PC-3 (cell line): ENCODE data around the gene DHODH. TPM values are rescaled to one million over a fixed set of nuclear protein-coding genes. Genes with fewer than 3 reads are reported as not detected.

ENCODE experiments used
- ATAC-seq: fragments of 200-7000 bp; cut with Tn5 transposase; 2 replicates; pipeline ENCODE4 v1.9.1; 2020; ENCODE audit warnings: mild to moderate bottlenecking, moderate library complexity
- BruUV-seq: library from RNA; stranded (reverse); fragments of 400-500 nt; replicated peaks from 2 replicates; lab custom pipeline; 2021; lab: Mats Ljungman, UMichigan
- CTCF ChIA-PET: fragments of 300-600 bp; sonication (Branson Sonifier 250); formaldehyde crosslinking; loops from one replicate; lab custom pipeline; 2022; ENCODE audit warnings: antibody characterized with exemption; lab: Charles Lee
- POLR2A ChIA-PET: fragments of 300-600 bp; sonication (Branson Sonifier 250); formaldehyde crosslinking; loops from one replicate; lab custom pipeline; 2022; ENCODE audit warnings: antibody characterized with exemption; ENCODE audit not compliant: unreplicated experiment; lab: Charles Lee
- DNase-seq: peaks from one replicate; pipeline ENCODE4 v3.0.0-alpha.2; 2015
- H2AFZ ChIP-seq: fragments of 300-600 bp; sonication (generic); 2 replicates; pipeline ENCODE4 v1.6.0; 2016; ENCODE audit warnings: antibody characterized with exemption, low read length
- H3F3A ChIP-seq: fragments of 300-600 bp; sonication (generic); one replicate; pipeline ENCODE4 v1.6.0; 2017; ENCODE audit warnings: antibody characterized with exemption, low read length, control low read depth, mild to moderate bottlenecking; ENCODE audit not compliant: unreplicated experiment
- H3K27ac ChIP-seq: fragments of 300-600 bp; sonication (generic); 2 replicates; pipeline ENCODE4 v1.5.1; 2016; ENCODE audit warnings: mild to moderate bottlenecking, low read length
- H3K27me3 ChIP-seq: fragments of 300-600 bp; sonication (generic); 2 replicates; pipeline ENCODE4 v1.6.1; 2016; ENCODE audit warnings: low read length, mixed read lengths
- H3K36me3 ChIP-seq: fragments of 300-600 bp; sonication (generic); 2 replicates; pipeline ENCODE4 v1.6.1; 2016; ENCODE audit warnings: low read depth, mixed run types, low read length, mixed read lengths
- H3K4me1 ChIP-seq: fragments of 300-600 bp; sonication (generic); 2 replicates; pipeline ENCODE4 v1.5.1; 2016; ENCODE audit warnings: low read length; ENCODE audit not compliant: insufficient read depth
- H3K4me2 ChIP-seq: fragments of 300-600 bp; sonication (generic); 2 replicates; pipeline ENCODE4 v1.6.0; 2016; ENCODE audit warnings: low read length
- H3K4me3 ChIP-seq: fragments of 300-600 bp; sonication (generic); 2 replicates; pipeline ENCODE4 v1.5.1; 2016; ENCODE audit warnings: mild to moderate bottlenecking, low read length, mixed read lengths
- H3K79me2 ChIP-seq: fragments of 300-600 bp; sonication (generic); 2 replicates; pipeline ENCODE4 v1.6.1; 2017; ENCODE audit warnings: low read length, mixed read lengths
- H3K9ac ChIP-seq: fragments of 300-600 bp; sonication (generic); 2 replicates; pipeline ENCODE4 v1.6.0; 2016; ENCODE audit warnings: mild to moderate bottlenecking, low read length
- H3K9me2 ChIP-seq: fragments of 300-600 bp; sonication (generic); replicated peaks from 2 replicates; pipeline ENCODE4 v1.6.1; 2016; ENCODE audit warnings: mixed run types, low read length, mixed read lengths
- H3K9me3 ChIP-seq: fragments of 300-600 bp; sonication (generic); 2 replicates; pipeline ENCODE4 v1.6.1; 2016; ENCODE audit warnings: low read length, mixed read lengths
- H4K20me1 ChIP-seq: fragments of 300-600 bp; sonication (generic); 2 replicates; pipeline ENCODE4 v1.6.1; 2016; ENCODE audit warnings: low read length, mixed read lengths
- EZH2 ChIP-seq: fragments of 300-600 bp; sonication (generic); IDR thresholded peaks from one replicate; pipeline ENCODE4 v1.6.1; 2017; ENCODE audit warnings: antibody characterized with exemption, mild to moderate bottlenecking, low read length; ENCODE audit not compliant: unreplicated experiment
- EZH2phosphoT487 ChIP-seq: fragments of 300-600 bp; sonication (generic); IDR thresholded peaks from 2 replicates; pipeline ENCODE4 v1.6.1; 2018; ENCODE audit warnings: mild to moderate bottlenecking, antibody characterized with exemption, low read length, borderline replicate concordance
- intact Hi-C: fragments of 100-400 bp; cut with micrococcal nuclease; formaldehyde crosslinking; loops from 2 replicates; pipeline ENCODE4 v1.9.0; 2023
- total RNA-seq: library from RNA; depleted of rRNA; stranded (reverse); fragments of >200 nt; gene quantifications from 2 replicates; pipeline ENCODE4 v1.2.3, GENCODE V29; 2014
- TF ChIP-seq, protein P1 (sequence below): fragments of 300-600 bp; sonication (generic); conservative IDR thresholded peaks from 2 replicates; pipeline ENCODE4 v1.5.1; 2017; ENCODE audit warnings: antibody characterized with exemption, low read depth, mild to moderate bottlenecking, low read length

Gene DHODH
- total RNA-seq, 1 experiment from 2014 or later: 11.1 TPM

DNA sequence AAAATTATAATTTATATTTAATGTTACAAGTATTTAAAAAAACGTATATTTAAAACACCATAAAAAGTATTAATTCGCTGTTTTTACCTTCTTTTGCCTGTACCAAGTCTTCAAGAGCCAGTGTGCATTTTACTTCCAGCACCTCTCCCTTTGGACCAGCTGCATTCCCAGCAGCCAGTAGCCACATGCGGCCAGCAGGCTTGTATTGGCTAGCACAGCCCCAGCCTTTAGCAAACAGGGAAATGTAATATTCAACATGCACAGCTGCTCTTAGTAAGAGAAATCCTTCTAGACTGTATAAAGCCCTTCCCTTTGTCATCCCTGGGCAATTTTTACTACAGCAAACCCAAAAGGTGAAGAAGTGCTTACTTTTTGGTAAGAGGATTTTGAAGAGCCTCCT, 6.6 kb downstream of the DHODH start:
- no TSS peak for BruUV-seq
- no peak overlapping the region for H3K4me3 ChIP-seq
- H3K36me3 ChIP-seq: no peaks in the 10 kb centered on the region
- no peak overlapping the region for H3K4me2 ChIP-seq
- no peak overlapping the region for H2AFZ ChIP-seq
- CTCF ChIA-PET: no interaction called here
- no peak for ATAC-seq
- no peak overlapping the region for H3K27ac ChIP-seq
- H3K9me3 ChIP-seq: no peaks in the 10 kb centered on the region
- DNase-seq: no peak
- H4K20me1 ChIP-seq: no peaks in the 10 kb centered on the region
- TF ChIP-seq, protein P1, sequence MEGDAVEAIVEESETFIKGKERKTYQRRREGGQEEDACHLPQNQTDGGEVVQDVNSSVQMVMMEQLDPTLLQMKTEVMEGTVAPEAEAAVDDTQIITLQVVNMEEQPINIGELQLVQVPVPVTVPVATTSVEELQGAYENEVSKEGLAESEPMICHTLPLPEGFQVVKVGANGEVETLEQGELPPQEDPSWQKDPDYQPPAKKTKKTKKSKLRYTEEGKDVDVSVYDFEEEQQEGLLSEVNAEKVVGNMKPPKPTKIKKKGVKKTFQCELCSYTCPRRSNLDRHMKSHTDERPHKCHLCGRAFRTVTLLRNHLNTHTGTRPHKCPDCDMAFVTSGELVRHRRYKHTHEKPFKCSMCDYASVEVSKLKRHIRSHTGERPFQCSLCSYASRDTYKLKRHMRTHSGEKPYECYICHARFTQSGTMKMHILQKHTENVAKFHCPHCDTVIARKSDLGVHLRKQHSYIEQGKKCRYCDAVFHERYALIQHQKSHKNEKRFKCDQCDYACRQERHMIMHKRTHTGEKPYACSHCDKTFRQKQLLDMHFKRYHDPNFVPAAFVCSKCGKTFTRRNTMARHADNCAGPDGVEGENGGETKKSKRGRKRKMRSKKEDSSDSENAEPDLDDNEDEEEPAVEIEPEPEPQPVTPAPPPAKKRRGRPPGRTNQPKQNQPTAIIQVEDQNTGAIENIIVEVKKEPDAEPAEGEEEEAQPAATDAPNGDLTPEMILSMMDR: no peak
- TF ChIP-seq EZH2 (no peak), EZH2phosphoT487 (no peak)
- H3K9me2 ChIP-seq: no peaks in the 10 kb centered on the region
- H3K9ac ChIP-seq: no peak overlapping the region
- POLR2A ChIA-PET: no interaction called here
- no peaks in the 10 kb centered on the region for H3K4me1 ChIP-seq
- no peaks in the 10 kb centered on the region for H3K27me3 ChIP-seq
- peaks cover 6% of the 10 kb centered on the region for H3K79me2 ChIP-seq
- intact Hi-C loops: no loop called here
- no peaks in the 10 kb centered on the region for H3F3A ChIP-seq

DNA sequence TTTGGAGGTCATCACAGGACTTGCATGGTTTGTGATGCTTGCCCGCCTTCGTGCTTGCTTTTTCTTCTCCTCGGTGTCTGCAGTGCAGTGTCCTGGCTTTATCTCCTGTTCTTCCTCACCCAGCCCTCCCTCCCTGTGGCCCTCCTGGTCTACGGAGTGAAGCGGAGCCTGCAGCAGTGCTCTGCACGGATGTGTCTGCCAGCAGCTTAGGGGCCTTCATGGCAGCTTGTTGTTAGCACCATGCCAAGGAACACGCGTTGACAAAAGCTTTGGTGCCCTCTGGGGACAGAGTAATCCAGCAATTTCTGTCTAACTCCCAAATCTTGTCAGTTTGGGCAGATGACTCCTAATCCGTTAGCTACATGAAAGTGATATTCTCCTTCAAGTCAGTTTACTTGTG, 9.9 kb downstream of the DHODH start:
- H3K79me2 ChIP-seq: no peaks in the 10 kb centered on the region
- H3K27ac ChIP-seq: no peak overlapping the region
- no peak overlapping the region for H3K4me2 ChIP-seq
- no peaks in the 10 kb centered on the region for H3F3A ChIP-seq
- no peaks in the 10 kb centered on the region for H4K20me1 ChIP-seq
- CTCF ChIA-PET: no interaction called here
- no peaks in the 10 kb centered on the region for H3K9me2 ChIP-seq
- H2AFZ ChIP-seq: no peak overlapping the region
- no peaks in the 10 kb centered on the region for H3K27me3 ChIP-seq
- H3K4me1 ChIP-seq: no peaks in the 10 kb centered on the region
- no peak overlapping the region for H3K9ac ChIP-seq
- intact Hi-C loops: no loop called here
- no peak for TF ChIP-seq EZH2
- TF ChIP-seq EZH2phosphoT487: no peak
- TF ChIP-seq, protein P1: no peak
- DNase-seq (no peak), ATAC-seq (no peak)
- BruUV-seq: no TSS peak
- POLR2A ChIA-PET: no interaction called here
- H3K36me3 ChIP-seq: no peaks in the 10 kb centered on the region
- H3K9me3 ChIP-seq: no peaks in the 10 kb centered on the region
- no peak overlapping the region for H3K4me3 ChIP-seq

DNA sequence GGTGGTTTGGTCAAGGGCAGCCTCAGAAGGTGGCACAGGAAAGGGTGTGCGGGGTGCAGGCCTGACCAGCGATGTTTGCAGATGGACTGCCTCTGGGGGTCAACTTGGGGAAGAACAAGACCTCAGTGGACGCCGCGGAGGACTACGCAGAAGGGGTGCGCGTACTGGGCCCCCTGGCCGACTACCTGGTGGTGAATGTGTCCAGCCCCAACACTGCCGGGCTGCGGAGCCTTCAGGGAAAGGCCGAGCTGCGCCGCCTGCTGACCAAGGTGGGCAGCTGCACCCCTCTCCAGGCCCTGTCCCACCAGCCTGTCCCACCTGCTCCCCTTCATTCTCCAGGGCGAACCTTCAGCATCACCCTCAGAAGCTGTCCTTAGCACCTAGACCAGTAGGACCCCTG, 12.5 kb downstream of the DHODH start:
- TF ChIP-seq EZH2phosphoT487 (no peak), EZH2 (no peak)
- TF ChIP-seq, protein P1: no peak
- Histone ChIP-seq H3K4me3 (no peak overlapping the region), H2AFZ (no peak overlapping the region), H3K9me2 (no peaks in the 10 kb centered on the region), H4K20me1 (no peaks in the 10 kb centered on the region), H3K36me3 (no peaks in the 10 kb centered on the region), H3K9ac (no peak overlapping the region), H3K27ac (no peak overlapping the region), H3K4me2 (no peak overlapping the region), H3K9me3 (no peaks in the 10 kb centered on the region), H3F3A (no peaks in the 10 kb centered on the region), H3K79me2 (no peaks in the 10 kb centered on the region), H3K27me3 (no peaks in the 10 kb centered on the region), H3K4me1 (no peaks in the 10 kb centered on the region)
- ATAC-seq: no peak
- DNase-seq: no peak
- intact Hi-C loops: no loop called here
- POLR2A ChIA-PET: no interaction called here
- no TSS peak for BruUV-seq
- CTCF ChIA-PET: no interaction called here
